Measurements from ENCODE around the gene IST1.

GRCh38 chr16:71965223-71965622, 69.9 kb downstream of the IST1 start:
- no peak for TF ChIP-seq CTCF (IDR thresholded peaks at IDR 0.05; ENCODE audit: low read depth, low read length, missing input control)
- TF ChIP-seq GABPA (IDR thresholded peaks at IDR 0.05 in 1 of 2, conservative IDR thresholded peaks at IDR 0.05 in 1 of 2): no peak
- no peak for TF ChIP-seq RAD21 (IDR thresholded peaks at IDR 0.05)
- no peak for TF ChIP-seq REST (IDR thresholded peaks at IDR 0.05)
- TF ChIP-seq EGR1 (IDR thresholded peaks at IDR 0.05; ENCODE audit: low read depth in 2 of 2): no peak
- no peak for TF ChIP-seq ATF3 (IDR thresholded peaks at IDR 0.05)
